Measurements from ENCODE around the gene C3orf22.
A peak's percentile ranks its signal among the peaks of the same experiment; 100 is the strongest.

Gene C3orf22

GRCh38 chr3:126527006-126527405, 31.7 kb downstream of the C3orf22 start:
- DNase-seq = no peak

GRCh38 chr3:126526668-126527005, 32.1 kb downstream of the C3orf22 start:
- DNase-seq = no peak

- peak; percentile 5 for DNase-seq
These were observed 32.7 kb downstream of the C3orf22 start for GRCh38 chr3:126525853-126526667.

GRCh38 chr3:126525091-126525852, 33.5 kb downstream of the C3orf22 start:
- DNase-seq = no peak

GRCh38 chr3:126524429-126524988, 34.2 kb downstream of the C3orf22 start:
- DNase-seq = peak; percentile 58

DNA sequence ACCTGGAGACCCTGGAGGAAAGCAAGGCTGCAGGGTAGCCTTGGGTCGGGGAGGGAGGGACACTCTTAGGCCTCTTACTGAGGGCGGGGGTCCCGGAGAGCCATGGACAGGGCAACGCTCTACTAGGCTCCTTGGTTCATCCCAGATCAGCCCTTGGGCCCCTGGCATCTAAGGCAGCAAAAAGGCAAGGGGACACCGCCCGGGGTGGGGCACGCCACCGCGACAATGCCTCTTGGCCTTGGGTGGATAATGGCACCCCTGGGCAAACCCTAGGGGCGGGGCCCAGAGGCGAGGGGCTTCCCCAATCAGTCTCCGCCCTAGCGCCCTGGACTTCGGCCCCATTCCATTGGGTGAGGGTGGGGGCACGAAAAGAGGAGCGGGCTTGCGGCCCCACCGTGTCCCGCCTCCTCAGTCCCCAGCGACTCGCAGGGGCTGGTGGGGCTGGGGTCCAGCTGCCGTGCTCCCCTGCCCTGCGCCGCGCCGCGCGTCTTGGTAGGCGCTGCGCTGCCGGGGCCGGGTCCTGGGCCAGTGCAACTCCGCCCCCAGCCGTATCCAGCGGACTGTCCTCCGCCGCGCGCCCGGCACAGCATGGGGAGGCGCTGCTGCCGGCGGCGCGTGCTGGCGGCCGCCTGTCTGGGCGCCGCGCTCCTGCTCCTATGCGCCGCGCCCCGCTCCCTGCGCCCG, 34.8 kb downstream of the C3orf22 start, which contains the start of gene CHST13:
TSS of gene CHST13 (plus strand) at position 411 of the 684 bp plus-strand sequence. CDS start at position 589, 178 bp downstream.
- DNase-seq = peak; percentile 71

DNA sequence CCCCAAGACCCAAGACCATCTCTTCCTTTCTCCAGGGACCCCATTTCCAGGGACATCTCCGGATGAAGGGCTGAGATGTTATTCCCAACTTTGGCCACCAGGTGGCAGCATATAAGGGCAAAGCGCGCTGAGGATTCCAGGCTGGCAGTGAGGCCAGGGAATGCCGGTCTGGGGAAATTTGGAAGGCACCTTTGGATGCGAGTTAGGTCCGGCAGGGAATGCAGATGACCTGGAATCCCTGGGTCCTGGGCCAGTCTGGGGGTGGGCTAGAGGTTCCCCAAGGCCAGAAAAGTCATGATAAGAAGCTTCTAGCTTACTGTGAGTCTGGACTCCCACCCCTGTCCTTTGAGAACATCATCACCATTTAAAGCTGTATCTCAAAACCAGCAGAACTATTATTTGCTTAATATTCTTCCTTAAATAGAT, 36.4 kb downstream of the C3orf22 start:
- peak; percentile 62 for DNase-seq

DNA sequence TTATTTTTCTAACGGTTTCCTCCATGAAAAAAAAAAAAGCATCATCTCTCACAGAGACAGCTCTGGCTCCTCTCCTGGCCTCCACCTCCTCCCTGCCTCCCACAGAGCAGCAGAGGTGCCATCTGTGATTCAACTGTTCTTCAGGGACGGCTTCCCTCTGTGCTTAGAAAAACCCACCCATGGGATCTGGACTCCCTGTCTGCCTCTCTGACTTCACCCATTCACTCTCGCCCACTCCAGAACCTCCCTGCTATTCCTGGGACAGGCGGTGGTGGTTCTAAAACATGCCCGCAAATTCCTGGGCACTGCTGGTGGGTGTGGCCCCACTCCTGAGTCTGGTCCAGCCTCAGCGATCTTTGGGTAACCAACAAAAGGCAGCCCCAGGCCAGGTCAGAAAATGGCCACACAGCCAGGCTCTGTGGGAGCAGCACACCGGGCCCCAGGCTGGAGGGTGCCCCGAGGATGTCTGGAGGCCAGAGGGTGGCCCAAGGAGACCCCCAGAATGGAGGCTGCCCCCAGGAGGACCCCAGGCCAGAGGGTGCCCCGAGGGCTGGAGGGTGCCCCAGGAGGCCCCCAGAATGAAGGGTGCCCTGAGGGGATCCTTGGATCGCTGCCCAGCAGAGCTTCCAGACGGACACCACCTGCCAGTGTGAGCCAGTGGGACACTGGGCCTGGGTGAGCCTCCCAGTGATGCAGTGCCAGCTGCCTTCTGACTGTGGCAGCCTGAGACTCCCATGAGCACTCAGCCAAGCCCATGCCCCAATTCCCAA, 37.4 kb downstream of the C3orf22 start:
- peak; percentile 45 for DNase-seq

DNA sequence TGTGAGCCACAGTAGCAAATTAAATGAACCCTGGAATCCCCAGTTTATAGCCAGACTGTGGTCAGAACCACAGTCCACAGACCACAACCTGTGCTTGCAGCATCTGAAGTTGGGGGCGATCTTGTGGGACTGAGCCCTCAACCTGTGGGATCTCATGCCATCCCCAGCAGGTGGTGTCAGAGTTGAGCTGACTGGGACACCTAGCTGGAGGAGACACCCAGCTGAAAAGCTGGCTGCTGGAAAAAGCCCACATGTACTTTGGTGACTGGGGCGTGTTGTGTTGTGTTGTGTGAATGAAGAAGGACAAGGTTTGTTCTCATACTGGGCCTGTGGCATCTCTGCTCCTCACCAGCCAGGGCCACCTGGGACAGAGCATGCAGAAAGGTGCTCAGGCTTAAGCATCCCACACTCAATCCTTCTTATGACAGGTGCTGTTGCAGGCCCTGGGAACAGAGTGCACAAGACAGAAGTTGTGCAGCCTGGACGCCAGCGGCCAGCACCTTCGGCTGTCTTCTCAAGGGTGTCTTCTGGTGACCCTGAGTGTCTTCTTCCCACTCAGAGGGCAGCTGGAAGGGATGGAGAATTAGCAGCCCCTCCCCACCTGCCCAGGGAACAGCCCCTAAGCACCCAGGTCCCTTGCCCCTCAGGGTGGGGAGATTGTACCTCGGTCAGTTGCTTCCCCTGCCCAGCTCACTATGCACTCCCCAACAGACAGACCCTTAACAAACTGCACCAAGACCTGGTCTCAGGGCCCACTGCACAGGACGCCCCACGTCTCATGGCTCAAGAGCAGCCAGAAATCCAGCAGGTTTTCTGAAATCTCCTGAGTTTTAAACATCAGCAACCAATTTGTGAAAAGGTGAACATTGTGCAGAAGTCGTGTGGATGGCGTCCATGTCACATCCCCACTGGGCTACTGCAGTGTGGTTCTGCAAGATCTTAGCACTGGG, 39.0 kb downstream of the C3orf22 start:
- no peak for DNase-seq

- DNase-seq = no peak
These were observed 40.0 kb downstream of the C3orf22 start for GRCh38 chr3:126518779-126519177.

DNA sequence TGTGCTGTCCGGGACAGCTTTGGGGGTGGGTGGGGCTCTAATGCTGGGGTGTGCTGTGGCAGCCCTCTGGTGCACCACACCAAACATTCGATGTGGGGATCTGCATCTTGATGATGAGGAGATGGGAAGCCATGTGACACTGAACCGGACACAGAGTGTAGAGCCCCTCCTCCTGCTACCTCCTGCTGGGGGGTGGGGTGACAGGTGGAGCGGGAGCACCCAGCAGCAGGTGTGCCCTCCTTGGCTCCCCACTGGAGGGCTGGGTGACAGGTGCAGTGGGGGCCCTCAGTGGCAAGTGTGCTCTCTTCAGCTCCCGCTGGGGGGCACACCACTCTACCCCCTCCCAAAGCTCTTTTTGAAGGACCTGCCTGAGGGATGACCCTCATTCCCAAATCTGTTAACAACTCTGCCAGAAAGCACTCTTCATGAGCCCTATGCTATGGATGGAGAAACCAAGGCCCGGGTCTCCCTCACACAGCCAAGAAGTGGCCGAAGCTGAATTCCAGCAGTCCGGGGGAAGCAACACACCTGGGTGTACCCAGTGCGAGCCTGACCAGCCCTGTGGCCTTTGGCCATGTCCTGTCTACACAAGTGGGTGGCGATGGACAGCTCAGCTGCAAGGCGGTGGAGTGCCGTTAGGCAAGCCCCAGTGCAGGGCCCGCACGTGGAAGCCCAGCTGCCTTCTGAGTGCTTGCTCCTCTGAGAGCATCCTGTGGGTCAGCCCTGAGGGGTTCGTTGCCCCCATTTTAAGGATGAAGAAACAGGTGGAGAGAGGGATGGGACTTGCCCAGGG, 40.5 kb downstream of the C3orf22 start:
- peak; percentile 3 for DNase-seq

DNA sequence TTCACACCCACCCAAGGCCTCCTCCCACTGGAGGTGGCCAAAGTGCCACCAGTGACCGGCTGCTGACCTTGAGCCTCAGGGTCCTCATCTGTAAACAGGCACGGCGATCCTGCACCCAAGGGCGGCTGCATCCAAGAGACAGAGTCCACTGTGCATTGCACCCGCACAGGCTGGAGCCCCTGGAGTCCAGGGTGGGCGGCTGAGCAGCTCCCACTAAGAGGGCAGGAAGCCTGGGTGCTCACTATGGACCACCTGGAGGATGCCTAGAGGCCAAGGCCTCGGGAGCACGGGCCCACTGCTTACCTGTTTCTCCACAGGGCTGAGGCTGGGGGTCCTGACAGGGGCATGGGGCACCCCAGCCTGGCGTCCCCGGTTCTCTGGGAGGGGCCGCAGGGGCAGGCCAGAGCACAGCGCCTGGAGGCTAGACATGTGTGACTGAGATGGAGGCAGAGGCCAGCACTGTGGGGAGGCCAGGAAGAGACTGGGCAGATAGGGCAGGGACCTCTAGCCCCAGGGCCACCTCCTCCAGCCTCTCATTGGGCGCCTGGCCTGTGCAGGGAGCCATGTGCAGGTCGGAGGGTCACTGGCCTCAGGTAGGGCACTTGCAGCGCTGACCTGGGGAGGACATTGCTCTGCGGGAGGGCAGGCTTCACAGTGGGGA, 41.3 kb downstream of the C3orf22 start, which contains the start of gene UROC1:
TSS of gene UROC1 (minus strand) at position 483 of the 661 bp plus-strand sequence. CDS start at position 429, 54 bp downstream.
- DNase-seq = no peak

GRCh38 chr3:126516936-126517290, 41.8 kb downstream of the C3orf22 start:
- no peak for DNase-seq

GRCh38 chr3:126516152-126516935, 42.4 kb downstream of the C3orf22 start:
- DNase-seq = no peak

GRCh38 chr3:126515066-126515706, 43.5 kb downstream of the C3orf22 start:
- DNase-seq = peak; percentile 78

DNA sequence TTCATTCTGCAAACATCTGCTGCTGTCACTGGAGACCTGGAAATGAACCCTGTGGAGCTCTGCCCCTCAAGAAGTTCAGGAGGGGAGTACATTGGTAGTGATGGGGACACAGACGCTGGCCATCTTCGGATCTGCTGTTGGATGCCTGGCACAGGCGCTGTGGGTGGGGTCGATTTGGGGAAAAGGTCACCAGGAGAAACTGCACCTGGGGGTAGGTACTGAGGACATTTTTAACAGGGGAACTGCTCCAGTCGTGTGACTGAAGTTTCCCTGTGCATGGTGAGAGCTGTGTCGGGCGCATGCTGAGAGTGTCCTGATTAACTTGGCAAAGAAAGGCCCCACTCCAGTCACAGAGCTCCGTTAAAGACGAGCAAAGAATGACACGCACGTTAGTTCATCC, 44.6 kb downstream of the C3orf22 start:
- no peak for DNase-seq

- no peak for DNase-seq
These were observed 45.6 kb downstream of the C3orf22 start for GRCh38 chr3:126512916-126513650.

GRCh38 chr3:126512026-126512425, 46.7 kb downstream of the C3orf22 start:
- DNase-seq = no peak

Measured in NCI-H69 (cell line).